Stimulated activated CD8-positive, alpha-beta memory T cell treated with anti-CD3 and anti-CD28 coated beads, Interleukin-7, amount 100 ng/mL, for 24 hours (primary cell): ENCODE data around the gene NDUFS6.

Experiments used
- DNase-seq: peaks from one replicate; pipeline ENCODE4 v3.0.0-alpha.2; 2020; ENCODE audit warnings: low read depth

NDUFS6 gene

GRCh38 chr5:1853531-1853930, 52.3 kb downstream of the NDUFS6 start:
- no peak for DNase-seq

DNA sequence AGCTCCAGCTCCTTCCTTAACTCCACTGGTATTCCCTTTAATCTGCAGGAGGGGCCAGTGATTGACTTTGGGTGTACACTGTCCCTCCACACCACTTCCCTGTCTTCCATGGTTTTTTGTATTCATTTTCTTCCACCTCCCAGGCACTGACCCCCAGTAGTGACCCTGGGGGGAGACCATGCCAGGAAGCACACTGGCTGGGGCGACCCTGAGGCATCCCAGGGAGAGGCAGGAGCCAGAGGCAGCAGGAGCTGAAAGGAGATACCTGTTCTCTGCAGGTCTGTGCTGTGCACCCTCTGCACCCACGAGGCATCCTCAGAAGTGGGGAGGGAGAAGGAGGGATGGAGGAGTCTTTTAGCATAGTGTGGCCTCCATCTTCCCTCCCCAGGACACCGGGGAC, 53.9 kb downstream of the NDUFS6 start:
- no peak for DNase-seq

GRCh38 chr5:1855596-1855995, 54.4 kb downstream of the NDUFS6 start:
- DNase-seq = no peak

DNA sequence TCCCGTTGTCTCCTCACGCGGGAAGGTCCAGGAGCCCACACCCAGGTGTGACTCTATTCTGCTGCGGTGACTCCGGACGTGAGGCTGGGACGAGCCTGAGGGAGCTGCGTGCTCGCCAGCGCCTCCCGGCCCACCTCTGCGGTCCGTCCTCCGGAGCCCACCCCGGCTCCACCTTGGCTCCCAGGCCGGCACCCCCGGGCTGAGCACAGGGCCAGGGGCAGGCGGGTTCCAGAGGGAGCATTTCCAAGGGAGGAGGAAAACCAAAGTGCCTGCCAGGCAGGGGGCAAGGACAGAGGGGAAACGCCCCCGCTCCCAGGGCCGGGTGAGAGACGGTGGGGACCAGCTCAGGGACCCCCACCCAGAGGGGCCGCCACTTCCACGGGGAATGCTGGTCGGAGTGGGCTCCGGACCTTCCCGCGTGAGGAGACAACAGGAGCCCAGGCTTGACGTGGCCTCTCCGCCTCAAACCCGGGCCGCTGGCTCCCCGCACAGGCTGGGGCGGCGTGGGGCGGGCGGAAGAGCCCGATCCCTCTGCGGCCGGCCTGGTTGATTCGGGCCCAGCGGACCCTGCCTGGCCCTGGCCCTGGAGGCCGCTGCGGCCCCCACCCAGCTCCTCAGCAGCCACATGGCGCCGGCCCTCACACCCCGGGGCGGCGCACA, 55.5 kb downstream of the NDUFS6 start:
- no peak for DNase-seq

DNA sequence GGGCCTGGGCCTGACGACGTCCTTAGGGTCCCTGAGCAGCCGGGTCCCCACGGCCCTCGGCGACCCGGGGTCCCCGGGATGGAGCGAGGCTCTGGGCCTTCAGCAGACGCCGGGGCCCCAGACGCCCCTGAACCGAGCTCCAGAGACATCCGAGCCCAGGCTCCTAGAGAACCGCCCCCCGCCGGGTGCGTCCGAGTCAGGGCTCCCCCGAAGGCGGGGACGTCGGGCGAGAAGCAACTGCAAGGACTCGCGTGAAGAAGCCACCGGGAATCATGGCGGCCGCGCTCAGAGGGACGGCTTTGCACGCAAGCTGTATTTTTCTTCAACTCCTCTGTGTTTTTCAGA, 56.0 kb downstream of the NDUFS6 start:
- no peak for DNase-seq

DNA sequence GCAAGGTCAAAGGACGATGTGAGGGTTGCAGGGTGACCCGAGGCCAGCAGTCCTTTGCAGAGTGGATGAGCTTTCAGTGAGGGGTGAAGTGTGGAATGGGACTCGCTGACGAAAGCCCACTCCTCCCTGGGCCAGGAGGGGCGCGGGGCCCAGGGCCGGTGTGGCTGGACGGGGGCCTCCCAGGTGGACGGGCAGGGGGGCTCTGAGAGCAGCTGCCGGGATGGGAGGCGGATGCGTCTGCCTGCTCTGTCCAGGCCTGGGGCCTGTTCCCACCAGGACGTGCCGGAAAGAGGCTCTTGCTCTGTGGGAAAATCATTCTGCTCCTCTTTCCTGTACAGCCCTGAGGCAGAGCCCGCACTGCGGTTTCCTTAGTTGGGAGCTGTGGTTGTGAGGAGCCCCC, 57.2 kb downstream of the NDUFS6 start:
- DNase-seq = no peak

DNA sequence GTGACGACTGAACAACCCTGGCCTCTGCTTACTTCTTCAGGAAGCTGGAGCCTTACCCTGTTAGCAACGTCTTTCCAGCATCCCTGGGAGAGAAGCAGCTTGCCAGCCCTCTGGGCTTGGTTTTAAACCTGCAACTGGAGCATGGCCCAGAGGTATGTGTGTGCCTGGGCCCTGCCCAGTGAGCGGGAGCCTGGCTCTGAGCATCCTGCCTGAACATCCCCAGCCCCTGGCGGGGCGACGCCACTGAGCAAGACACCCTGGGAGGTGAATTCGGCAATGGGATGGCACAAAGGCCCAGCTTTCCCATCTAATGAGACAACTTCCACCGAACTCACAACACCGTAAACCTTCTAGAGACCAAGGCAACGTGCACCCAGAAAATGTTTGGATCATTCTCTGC, 57.9 kb downstream of the NDUFS6 start:
- no peak for DNase-seq

DNA sequence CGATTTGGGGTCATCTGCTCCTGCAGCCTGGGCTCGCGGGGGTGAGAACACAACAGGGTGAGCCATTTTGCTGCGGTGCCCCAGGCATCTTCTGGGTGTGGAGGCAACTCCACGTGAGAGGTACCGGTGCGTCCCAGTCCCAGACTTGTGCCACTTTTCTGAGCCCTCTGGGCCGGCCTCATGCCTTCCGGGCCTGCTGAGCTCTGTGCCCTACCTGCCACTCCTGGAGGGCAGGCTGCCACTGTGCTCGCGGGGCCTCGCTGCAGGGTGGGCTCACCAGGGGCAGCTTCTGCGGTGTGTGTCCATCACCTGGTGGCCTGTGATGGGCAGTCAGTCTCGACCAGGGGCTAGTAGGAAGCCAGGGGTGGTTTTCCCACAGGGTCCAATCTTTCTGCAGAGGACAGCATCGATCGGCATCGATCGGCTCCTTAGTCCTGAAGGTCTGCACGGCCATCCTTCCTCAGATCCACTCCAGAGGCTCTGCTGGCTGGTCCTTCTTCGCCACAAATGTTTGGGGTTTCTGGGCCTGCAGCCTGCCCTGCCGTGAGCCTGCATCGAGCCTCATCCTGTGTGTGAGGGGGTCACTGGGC, 58.9 kb downstream of the NDUFS6 start:
- no peak for DNase-seq

DNA sequence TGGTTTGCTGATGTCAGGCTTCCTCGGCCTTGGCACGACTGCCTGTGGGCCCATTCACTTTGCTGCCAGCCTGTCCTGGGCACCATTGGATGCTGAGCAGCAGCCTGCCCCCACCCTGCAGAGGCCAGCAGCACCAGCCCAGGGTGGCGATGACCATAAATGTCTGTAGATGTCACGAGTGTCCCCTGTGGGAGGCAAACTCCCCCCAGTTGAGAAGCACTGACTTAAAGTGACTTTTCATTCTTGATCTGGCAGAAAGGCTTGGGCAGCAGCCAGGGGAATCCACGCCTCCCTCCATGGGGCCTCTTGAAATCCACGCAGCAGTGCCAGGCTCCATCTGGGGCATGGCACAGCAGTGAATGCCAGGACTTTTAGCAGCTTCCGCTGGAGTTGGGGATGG, 59.7 kb downstream of the NDUFS6 start:
- DNase-seq = no peak

GRCh38 chr5:1864896-1865440, 63.8 kb downstream of the NDUFS6 start:
- no peak for DNase-seq

DNA sequence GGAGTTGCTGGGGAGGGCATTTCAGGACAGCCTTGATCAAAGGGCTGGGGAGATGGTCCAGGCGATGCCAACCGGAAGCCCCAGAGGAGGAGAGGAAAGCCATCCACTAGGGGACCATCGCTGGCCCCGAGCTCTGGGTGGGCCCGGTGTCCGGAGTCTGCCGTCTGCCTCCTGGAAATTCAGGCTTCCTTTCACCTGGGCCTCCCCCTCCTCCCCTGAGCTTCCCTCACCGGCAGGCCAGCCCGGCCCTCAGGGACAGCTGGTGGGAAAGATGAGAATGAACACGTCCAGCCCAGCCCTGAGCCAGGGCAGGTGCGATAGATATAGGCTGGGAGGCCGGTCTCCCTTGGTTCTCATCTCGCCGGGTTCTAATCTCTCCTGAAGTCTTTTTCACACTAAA, 64.3 kb downstream of the NDUFS6 start:
- DNase-seq = no peak
